ENCODE results near the gene ZBTB3.
"Not testable (repeated sequence)": the region's sequence is repeated elsewhere in the genome, so short reads cannot be mapped to it uniquely, and the experiment has no call there.

The ZBTB3 gene

GRCh38 chr11:62757846-62758788 is 4.2 kb upstream of the ZBTB3 start:
- DNase-seq (ENCODE audit: low read depth in 2 of 2): no peak

GRCh38 chr11:62755086-62755615 is 1.2 kb upstream of the ZBTB3 start:
- no peak for DNase-seq (ENCODE audit: low read depth in 2 of 2)

DNA sequence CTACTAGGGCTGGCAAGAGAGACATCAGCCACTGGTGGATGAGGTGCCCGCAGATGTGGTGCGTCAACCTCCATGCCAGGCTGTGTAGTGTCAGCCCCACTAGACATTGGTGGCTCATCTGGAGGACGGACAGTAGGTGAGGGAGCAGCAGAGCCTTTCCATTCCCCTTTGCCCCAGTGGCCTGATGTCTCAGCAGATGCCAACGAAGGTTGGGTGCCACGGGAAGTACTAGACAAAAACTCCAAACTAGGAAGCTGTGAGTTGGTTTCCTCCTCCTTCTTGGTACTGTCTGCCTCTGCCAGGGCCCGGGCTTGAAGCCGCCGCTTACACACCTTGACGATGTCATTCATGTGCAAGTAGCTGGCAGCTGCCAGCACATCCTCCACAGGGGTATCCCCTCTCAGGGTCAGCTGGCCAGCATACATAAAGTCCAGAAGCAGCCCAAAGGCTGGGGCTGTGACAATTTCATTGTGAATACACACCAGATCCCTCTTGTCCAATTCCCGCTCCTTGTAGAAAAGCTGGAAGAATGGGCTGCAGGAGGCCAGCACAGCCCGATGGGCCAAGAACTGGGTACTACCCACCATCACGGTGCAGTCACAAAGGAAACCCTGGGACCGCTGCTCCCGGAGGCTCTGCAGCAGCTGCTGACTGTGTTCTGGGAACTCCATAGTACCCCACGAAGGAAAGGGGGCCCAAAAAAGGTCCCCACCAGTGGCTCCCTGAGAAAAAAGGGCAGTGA is 795 bp downstream of the ZBTB3 start:
- no peak for DNase-seq (ENCODE audit: low read depth in 2 of 2)

GRCh38 chr11:62752177-62752785 is 1.7 kb downstream of the ZBTB3 start:
- no peak for DNase-seq (ENCODE audit: low read depth in 2 of 2)

- not testable (repeated sequence) for DNase-seq (ENCODE audit: low read depth in 2 of 2)
Measured at GRCh38 chr11:62749931-62750330, 4.0 kb downstream of the ZBTB3 start.

- no peak for DNase-seq (ENCODE audit: low read depth in 2 of 2)
Measured at GRCh38 chr11:62747475-62748160, 6.3 kb downstream of the ZBTB3 start.

DNA sequence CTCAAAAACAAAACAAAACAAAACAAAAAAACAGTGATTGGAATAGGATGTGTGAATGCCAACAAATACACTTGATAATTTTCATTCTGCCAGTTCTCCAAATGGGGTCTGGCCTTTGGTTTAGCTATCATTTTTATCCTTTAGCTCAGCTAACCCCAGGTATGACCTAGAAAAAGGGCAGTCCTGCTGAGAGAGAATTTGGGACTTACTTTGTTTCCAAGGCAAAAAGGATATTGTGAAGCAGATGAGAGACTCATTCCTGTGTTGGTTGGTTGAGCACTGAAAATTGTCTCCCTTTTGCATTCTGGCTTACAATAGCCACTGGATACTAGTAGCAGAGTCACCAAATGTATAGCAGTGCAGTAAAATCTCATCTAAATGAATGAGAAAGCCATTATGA is 16.8 kb downstream of the ZBTB3 start:
- DNase-seq (ENCODE audit: low read depth in 2 of 2): no peak

DNA sequence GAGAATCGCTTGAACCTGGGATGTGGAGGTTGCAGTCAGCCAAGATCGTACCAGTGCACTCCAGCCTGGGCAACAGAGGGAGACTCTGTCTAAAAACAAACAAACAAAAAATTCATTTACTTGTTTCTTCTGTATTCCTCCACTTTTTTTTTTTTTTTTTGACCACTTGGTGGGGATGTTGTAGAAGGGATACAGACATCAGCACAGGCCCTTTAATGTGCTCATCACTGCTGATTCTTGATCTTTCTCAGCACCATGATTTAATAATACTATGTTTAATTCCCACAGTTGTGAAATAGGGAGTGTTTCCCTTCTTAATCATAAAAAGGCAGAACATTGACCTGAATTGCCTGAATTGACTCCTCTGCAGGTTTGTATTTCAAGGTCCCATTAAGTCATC is 21.1 kb downstream of the ZBTB3 start:
- no peak for DNase-seq (ENCODE audit: low read depth in 2 of 2)

GRCh38 chr11:62730076-62730475 is 23.9 kb downstream of the ZBTB3 start:
- DNase-seq (ENCODE audit: low read depth in 2 of 2): not testable (repeated sequence)

DNA sequence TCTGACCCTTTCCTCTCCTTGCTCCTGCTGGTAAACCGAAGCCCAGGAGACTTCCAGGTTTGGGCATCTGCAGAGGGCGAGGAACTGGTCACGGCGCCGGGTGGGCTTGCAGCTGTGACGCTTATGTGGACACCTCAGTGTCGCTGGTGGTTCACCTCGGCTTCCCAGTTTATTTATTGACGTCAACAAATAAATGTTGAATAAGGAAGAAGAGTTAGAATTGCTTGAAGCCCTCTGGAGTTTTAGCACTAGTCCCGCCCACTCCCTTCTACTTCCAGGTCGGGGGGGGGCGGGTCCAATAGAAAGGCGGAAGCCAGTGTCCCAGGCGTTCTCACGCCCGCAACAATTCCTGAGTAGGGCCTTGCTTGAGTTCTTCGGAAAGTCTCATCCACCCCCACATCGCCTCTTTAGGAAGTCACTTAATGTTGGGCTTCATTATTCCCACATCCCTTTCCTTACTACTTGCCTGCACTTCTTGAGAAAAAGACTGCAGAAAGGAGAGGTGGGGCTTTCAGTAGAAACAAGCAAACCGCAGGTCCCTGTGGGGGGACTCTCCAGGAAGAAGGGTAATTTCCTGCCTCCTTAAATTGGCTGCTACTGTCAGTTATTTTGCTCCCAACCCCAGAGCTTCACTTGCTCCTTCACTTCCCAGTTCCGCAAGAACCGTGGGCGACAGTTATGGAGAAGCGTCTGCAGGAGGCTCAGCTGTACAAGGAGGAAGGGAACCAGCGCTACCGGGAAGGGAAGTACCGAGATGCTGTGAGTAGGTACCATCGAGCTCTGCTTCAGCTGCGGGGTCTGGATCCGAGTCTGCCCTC is 25.6 kb downstream of the ZBTB3 start, which contains the start of gene TTC9C:
Gene TTC9C, plus strand, starts transcription at position 316 of the 818 bp plus-strand sequence. Its CDS starts 363 bp downstream, at position 679.
- peak; percentile 77 for DNase-seq (ENCODE audit: low read depth in 2 of 2)

- DNase-seq (ENCODE audit: low read depth in 2 of 2): peak; percentile 75 to 82
Measured at GRCh38 chr11:62727872-62728170, 26.1 kb downstream of the ZBTB3 start.

- DNase-seq (ENCODE audit: low read depth in 2 of 2): peak; percentile 98 to 99
Measured at GRCh38 chr11:62727165-62727871, 26.6 kb downstream of the ZBTB3 start, which contains the start of gene HNRNPUL2. TSS of gene HNRNPUL2 (minus strand) at chr11:62727457. CDS start at chr11:62727156, 301 bp downstream.

DNA sequence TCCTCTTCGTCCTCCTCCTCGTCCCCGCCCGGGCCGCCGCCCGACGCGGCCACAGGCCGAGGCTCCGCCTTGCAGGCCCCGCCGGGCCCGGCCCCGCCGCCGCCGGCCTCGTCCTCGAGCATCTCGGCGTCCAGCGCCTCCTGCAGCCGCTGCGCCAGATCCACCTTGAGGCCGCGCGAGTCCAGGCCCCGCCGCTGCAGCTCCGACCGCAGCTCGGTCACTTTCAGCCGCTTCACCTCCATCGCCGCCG is 27.1 kb downstream of the ZBTB3 start:
- no peak for DNase-seq (ENCODE audit: low read depth in 2 of 2)

DNA sequence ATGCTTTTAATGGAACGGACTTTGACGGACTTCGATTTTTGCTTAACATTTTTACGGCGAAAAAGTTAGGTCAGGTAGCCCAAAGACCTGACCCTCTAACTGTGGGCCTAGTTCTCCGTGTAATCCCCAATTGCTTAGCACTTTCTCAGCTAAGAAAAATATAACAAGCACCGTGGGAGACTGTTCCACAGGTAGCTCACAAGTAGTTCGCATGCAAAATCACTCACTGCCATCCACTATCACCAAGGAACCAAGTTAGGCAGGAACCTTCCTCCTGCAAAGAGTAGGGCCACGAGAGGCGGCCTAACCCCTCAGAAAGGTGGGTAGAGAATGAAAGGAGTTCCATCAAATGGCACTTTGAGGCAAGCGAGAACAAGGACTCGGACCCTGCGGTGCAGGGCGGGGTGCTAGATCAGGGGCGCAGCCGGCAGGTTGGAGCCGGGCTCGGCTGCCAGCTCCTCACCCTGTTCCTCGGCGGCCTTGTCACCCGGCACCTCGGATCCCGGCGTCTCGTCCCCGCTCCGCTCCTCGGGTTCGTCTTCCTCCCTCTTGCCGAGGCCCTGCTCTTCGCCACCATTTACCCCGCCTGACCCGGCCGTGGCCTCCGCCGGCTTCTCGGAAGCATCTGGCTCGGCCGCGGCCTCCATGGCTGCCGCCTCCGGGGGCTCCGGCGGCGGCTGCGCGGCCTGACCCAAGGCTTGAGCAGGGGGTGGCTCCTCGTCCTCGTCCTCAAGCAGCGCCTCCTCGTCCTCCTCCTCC is 27.6 kb downstream of the ZBTB3 start:
- DNase-seq (ENCODE audit: low read depth in 2 of 2): no peak

DNA sequence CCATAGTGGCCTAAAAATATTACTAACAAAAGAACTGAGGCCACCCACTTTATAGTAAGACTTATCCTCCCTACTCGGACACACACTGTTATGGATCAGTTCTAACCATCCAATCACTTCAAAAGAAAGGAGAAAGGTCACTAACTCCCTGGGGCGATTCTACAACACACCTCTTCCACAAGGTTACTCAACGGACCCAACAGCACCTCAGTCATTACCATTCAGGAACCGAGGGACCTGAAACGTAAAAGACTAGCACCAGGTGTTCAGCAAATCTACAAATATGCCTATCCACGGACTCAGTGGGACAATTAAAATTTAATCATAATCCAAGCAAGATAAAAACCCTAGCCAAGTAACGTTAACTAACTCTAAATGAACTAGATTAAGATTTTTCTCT is 28.3 kb downstream of the ZBTB3 start:
- no peak for DNase-seq (ENCODE audit: low read depth in 2 of 2)

DNA sequence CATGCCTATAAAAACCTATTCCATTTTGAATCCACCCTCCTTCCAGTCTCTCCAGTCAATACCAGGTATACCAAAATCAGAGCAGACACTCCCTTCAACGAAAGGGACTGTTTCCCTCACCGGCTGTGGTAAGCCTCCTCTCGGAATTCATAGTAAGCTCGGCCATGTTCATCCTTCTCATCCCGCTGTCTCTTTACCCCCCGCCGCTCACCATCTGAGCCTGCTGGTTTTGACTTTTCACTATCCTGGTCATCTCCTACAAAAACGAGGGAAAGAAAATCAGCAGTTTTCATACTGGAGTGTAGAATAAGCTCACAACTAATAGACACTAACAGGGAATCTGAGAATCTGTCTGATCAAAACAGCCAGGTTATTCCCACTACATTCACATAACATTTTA is 29.8 kb downstream of the ZBTB3 start:
- no peak for DNase-seq (ENCODE audit: low read depth in 2 of 2)

GRCh38 chr11:62721994-62722393 is 32.0 kb downstream of the ZBTB3 start:
- no peak for DNase-seq (ENCODE audit: low read depth in 2 of 2)

DNA sequence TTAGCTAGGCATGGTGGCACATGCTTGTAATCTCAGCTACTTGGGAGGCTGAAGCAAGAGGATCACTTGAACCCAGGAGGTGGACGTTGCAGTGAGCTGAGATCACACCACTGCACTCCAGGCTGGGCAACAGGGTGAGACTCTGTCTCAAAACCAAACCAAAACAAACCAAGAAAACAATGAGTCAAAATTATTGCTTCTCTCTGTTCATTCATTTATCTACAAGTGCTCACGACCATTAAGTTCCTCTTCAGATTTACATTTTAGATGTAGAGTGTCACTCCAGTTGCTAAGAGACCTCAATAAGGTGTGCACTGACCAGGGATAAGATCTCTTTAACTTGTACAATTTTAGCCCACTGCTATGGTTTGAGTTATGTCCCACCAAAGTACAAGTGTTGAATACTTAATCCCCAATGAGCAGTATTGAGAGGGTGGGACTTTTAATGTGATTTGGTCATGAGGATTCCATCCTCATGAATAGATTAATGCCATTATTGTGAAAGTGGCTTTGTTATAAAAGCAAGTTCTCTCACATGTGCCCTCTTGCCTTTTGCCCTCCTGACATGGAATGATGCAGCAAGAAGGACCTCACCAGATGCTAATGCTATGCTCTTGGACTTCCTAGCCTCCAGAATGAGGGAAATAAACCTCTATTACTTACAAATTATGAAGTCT is 34.5 kb downstream of the ZBTB3 start:
- no peak for DNase-seq (ENCODE audit: low read depth in 2 of 2)

GRCh38 chr11:62716816-62717215 is 37.1 kb downstream of the ZBTB3 start:
- no peak for DNase-seq (ENCODE audit: low read depth in 2 of 2)
